Ishikawa (cell line): ENCODE data around the gene TRIM68.

Source experiments
- EGR1 ChIP-seq: IDR thresholded peaks from 2 replicates; pipeline ENCODE4 v1.6.1; 2012
- EP300 ChIP-seq: IDR thresholded peaks from 2 replicates; pipeline ENCODE4 v1.6.1; 2012; ENCODE audit warnings: borderline replicate concordance
- FOXM1 ChIP-seq: IDR thresholded peaks from 2 replicates; pipeline ENCODE4 v1.6.1; 2012; ENCODE audit warnings: low read depth, borderline replicate concordance
- NFIC ChIP-seq: IDR thresholded peaks from 2 replicates; pipeline ENCODE4 v1.6.1; 2012
- RAD21 ChIP-seq: IDR thresholded peaks from 2 replicates; pipeline ENCODE4 v1.6.1; 2012; ENCODE audit warnings: low read depth
- TAF1 ChIP-seq: IDR thresholded peaks from 2 replicates; pipeline ENCODE4 v1.6.1; 2012; ENCODE audit warnings: low read depth, mild to moderate bottlenecking
- TEAD4 ChIP-seq: IDR thresholded peaks from 2 replicates; pipeline ENCODE4 v1.6.1; 2012
- TF ChIP-seq, protein P1 (sequence below): IDR thresholded peaks from 2 replicates; pipeline ENCODE4 v1.6.1; 2012
- TF ChIP-seq, protein P2 (sequence below): IDR thresholded peaks from 2 replicates; pipeline ENCODE4 v1.6.1; 2012; ENCODE audit warnings: low read depth, mild to moderate bottlenecking

DNA sequence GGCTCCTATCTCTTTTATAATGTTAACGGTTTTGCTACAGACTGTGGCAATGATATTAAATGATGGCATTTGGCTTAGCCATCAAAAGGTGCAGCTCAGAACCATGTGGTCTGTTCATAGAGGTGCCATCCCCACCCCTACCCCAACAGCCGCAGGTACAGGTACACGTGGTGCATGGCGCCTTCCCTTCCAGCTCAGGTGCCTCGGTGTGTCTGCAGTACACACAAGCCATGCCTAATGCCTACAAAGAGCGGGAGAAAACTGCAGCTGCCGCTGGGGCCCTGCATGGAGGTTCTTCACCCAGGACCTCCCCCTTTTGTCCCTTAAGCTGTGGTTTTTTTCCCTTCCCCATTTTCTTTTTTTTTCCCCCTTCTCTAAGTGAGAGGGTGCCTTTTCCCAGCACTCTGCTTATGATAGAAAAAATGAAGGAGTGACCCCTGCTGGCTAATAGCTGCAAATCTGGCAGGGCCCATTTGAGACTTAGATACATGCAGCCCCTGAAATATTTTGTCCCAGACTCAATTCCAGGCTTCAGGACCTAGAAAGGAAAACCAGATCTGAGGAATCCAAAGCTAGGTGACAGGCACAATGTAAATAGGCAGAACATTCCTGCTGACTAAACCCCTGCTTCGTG lies 56.6 kb downstream of the TRIM68 start:
- TF ChIP-seq, protein P1, sequence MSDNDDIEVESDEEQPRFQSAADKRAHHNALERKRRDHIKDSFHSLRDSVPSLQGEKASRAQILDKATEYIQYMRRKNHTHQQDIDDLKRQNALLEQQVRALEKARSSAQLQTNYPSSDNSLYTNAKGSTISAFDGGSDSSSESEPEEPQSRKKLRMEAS, result no peak
- TF ChIP-seq EP300 (no peak), RAD21 (no peak; the same call in 1 of the 2 replicates), NFIC (no peak), TAF1 (no peak), EGR1 (no peak), TEAD4 (no peak), FOXM1 (no peak)
- TF ChIP-seq, protein P2, sequence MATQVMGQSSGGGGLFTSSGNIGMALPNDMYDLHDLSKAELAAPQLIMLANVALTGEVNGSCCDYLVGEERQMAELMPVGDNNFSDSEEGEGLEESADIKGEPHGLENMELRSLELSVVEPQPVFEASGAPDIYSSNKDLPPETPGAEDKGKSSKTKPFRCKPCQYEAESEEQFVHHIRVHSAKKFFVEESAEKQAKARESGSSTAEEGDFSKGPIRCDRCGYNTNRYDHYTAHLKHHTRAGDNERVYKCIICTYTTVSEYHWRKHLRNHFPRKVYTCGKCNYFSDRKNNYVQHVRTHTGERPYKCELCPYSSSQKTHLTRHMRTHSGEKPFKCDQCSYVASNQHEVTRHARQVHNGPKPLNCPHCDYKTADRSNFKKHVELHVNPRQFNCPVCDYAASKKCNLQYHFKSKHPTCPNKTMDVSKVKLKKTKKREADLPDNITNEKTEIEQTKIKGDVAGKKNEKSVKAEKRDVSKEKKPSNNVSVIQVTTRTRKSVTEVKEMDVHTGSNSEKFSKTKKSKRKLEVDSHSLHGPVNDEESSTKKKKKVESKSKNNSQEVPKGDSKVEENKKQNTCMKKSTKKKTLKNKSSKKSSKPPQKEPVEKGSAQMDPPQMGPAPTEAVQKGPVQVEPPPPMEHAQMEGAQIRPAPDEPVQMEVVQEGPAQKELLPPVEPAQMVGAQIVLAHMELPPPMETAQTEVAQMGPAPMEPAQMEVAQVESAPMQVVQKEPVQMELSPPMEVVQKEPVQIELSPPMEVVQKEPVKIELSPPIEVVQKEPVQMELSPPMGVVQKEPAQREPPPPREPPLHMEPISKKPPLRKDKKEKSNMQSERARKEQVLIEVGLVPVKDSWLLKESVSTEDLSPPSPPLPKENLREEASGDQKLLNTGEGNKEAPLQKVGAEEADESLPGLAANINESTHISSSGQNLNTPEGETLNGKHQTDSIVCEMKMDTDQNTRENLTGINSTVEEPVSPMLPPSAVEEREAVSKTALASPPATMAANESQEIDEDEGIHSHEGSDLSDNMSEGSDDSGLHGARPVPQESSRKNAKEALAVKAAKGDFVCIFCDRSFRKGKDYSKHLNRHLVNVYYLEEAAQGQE, result no peak
